VCaP (cell line): ENCODE data around the gene PGA3.
"Not testable (repeated sequence)": the region's sequence is repeated elsewhere in the genome, so short reads cannot be mapped to it uniquely, and the experiment has no call there.

Experiments used
- H3K27ac ChIP-seq: fragments of 450-650 bp; 2 replicates; pipeline ENCODE4 v1.5.1; 2017
- CTCF ChIP-seq: fragments of 450-650 bp; conservative IDR thresholded peaks from 2 replicates; pipeline ENCODE4 v1.5.1; 2017; ENCODE audit warnings: mild to moderate bottlenecking, moderate library complexity

The PGA3 gene

GRCh38 chr11:61198361-61198760 is 5.0 kb upstream of the PGA3 start:
- no peak for TF ChIP-seq CTCF
- no peak overlapping the region for H3K27ac ChIP-seq

GRCh38 chr11:61198948-61199523 is 4.3 kb upstream of the PGA3 start:
- TF ChIP-seq CTCF: no peak
- H3K27ac ChIP-seq: no peak overlapping the region

GRCh38 chr11:61201476-61201875 is 1.8 kb upstream of the PGA3 start:
- no peak for TF ChIP-seq CTCF
- no peak overlapping the region for H3K27ac ChIP-seq

GRCh38 chr11:61203873-61204272 is 558 bp downstream of the PGA3 start:
- H3K27ac ChIP-seq: not testable (repeated sequence)

- H3K27ac ChIP-seq: not testable (repeated sequence)
Observed at GRCh38 chr11:61204502-61205059, 1.3 kb downstream of the PGA3 start.

GRCh38 chr11:61207636-61208310 is 4.5 kb downstream of the PGA3 start:
- H3K27ac ChIP-seq: not testable (repeated sequence)

GRCh38 chr11:61210629-61211028 is 7.3 kb downstream of the PGA3 start:
- H3K27ac ChIP-seq: not testable (repeated sequence)

GRCh38 chr11:61211327-61211952 is 8.1 kb downstream of the PGA3 start:
- H3K27ac ChIP-seq: not testable (repeated sequence)

- not testable (repeated sequence) for H3K27ac ChIP-seq
Observed at GRCh38 chr11:61212202-61212601, 8.9 kb downstream of the PGA3 start.

GRCh38 chr11:61213711-61214324 is 10.5 kb downstream of the PGA3 start:
- not testable (repeated sequence) for H3K27ac ChIP-seq

- H3K27ac ChIP-seq: not testable (repeated sequence)
Observed at GRCh38 chr11:61218306-61218705, 15.0 kb downstream of the PGA3 start.

GRCh38 chr11:61219016-61219415 is 15.7 kb downstream of the PGA3 start:
- not testable (repeated sequence) for H3K27ac ChIP-seq

GRCh38 chr11:61222047-61222446 is 18.7 kb downstream of the PGA3 start, which contains the start of gene PGA4:
Gene PGA4, plus strand, starts transcription at chr11:61222347. Its CDS starts 54 bp downstream, at chr11:61222401.
- H3K27ac ChIP-seq: not testable (repeated sequence)

GRCh38 chr11:61222692-61223091 is 19.4 kb downstream of the PGA3 start:
- H3K27ac ChIP-seq: not testable (repeated sequence)

- not testable (repeated sequence) for H3K27ac ChIP-seq
Observed at GRCh38 chr11:61226457-61227137, 23.3 kb downstream of the PGA3 start.

GRCh38 chr11:61229458-61229857 is 26.1 kb downstream of the PGA3 start:
- H3K27ac ChIP-seq: not testable (repeated sequence)

- H3K27ac ChIP-seq: not testable (repeated sequence)
Observed at GRCh38 chr11:61231033-61231432, 27.7 kb downstream of the PGA3 start.
